A549 (cell line): ENCODE results near the gene GRK3. TPM values are rescaled to one million over a fixed set of nuclear protein-coding genes. Genes with fewer than 3 reads are reported as not detected.
"Not testable (repeated sequence)": the region's sequence is repeated elsewhere in the genome, so short reads cannot be mapped to it uniquely, and the experiment has no call there.

Source experiments
- ATAC-seq, 2 experiments: fragments of 200-7000 bp in 1 of 2; fragments of >200 bp in 1 of 2; cut with Nextera tagmentation in 1 of 2; cut with Tn5 transposase in 1 of 2; 3 replicates each; pipeline versions ENCODE4 v1.8.0 to v1.9.1; 2018 to 2020; ENCODE audit warnings: mild to moderate bottlenecking in 1 of 2, moderate library complexity in 1 of 2
- CTCF ChIA-PET: fragments of 300-600 bp; sonication (Branson Sonifier 250); formaldehyde crosslinking; extraction: SDS; loops from one replicate; lab custom pipeline; 2021; ENCODE audit warnings: antibody characterized with exemption, inconsistent platforms; lab: Yijun Ruan, JAX
- POLR2A ChIA-PET: fragments of 350-600 bp; formaldehyde crosslinking; extraction: SDS; loops from one replicate; lab custom pipeline; 2021; ENCODE audit warnings: antibody characterized with exemption, inconsistent platforms; lab: Yijun Ruan, JAX
- DNase-seq, 2 experiments: peaks; one replicate each; pipeline versions ENCODE4 v3.0.0 to v3.0.0-alpha.2; 2011 to 2016; ENCODE audit warnings: low read depth in 1 of 2, low spot score in 1 of 2
- FAIRE-seq: peaks from 2 replicates; lab custom pipeline; 2011; peaks lifted over from hg19 to GRCh38; lab: Jason Lieb, UNC
- H3K27ac ChIP-seq, 2 experiments: fragments of >200 bp; sonication (Bioruptor Twin); formaldehyde crosslinking; 3 replicates each; pipeline ENCODE4 v1.5.1; 2016 to 2017
- H3K4me1 ChIP-seq: fragments of >200 bp; sonication (Bioruptor Twin); formaldehyde crosslinking; 3 replicates; pipeline ENCODE4 v1.6.1; 2016
- H3K4me2 ChIP-seq: fragments of >200 bp; sonication (Bioruptor Twin); formaldehyde crosslinking; 3 replicates; pipeline ENCODE4 v1.6.1; 2016
- H3K4me3 ChIP-seq: fragments of >200 bp; sonication (Bioruptor Twin); formaldehyde crosslinking; 3 replicates; pipeline ENCODE4 v1.5.1; 2016
- H3K9me3 ChIP-seq: fragments of >200 bp; sonication (Bioruptor Twin); formaldehyde crosslinking; 3 replicates; pipeline ENCODE4 v1.6.1; 2016
- CBX2 ChIP-seq: fragments of 200-600 bp; sonication (generic); IDR thresholded peaks from 2 replicates; pipeline ENCODE4 v1.6.1; 2016; ENCODE audit warnings: low read depth, mild to moderate bottlenecking, borderline replicate concordance
- CEBPB ChIP-seq, 2 experiments: fragments of >200 bp in 1 of 2; sonication (Bioruptor Twin) in 1 of 2; formaldehyde crosslinking in 1 of 2; IDR thresholded peaks; 2 replicates each; pipeline ENCODE4 v1.6.1; 2012 to 2016
- CHD4 ChIP-seq: fragments of 200-600 bp; sonication (generic); IDR thresholded peaks from 2 replicates; pipeline ENCODE4 v1.6.1; 2016; ENCODE audit warnings: antibody characterized with exemption, mild to moderate bottlenecking, borderline replicate concordance
- EHF ChIP-seq: fragments of 250-450 bp; sonication (Bioruptor Pico); IDR thresholded peaks from 2 replicates; pipeline ENCODE4 v1.5.0; 2020; ENCODE audit warnings: mild to moderate bottlenecking
- ESRRA ChIP-seq: fragments of 150-350 bp; IDR thresholded peaks from 2 replicates; pipeline ENCODE4 v1.6.1; 2014; ENCODE audit warnings: mild to moderate bottlenecking, low read length, borderline replicate concordance
- FOSB ChIP-seq: fragments of 250-450 bp; sonication (Bioruptor Pico); IDR thresholded peaks from 2 replicates; pipeline ENCODE4 v1.5.0; 2020; ENCODE audit warnings: mild to moderate bottlenecking, moderate library complexity
- FOSL2 ChIP-seq, 2 experiments: fragments of 450-650 bp in 1 of 2; fragments of >200 bp in 1 of 2; sonication (Bioruptor Twin) in 1 of 2; formaldehyde crosslinking; IDR thresholded peaks; 2 replicates each; pipeline versions ENCODE4 v1.5.0 to v1.6.1; 2016 to 2020; ENCODE audit warnings: mild to moderate bottlenecking in 1 of 2, moderate library complexity in 1 of 2
- KDM5A ChIP-seq: fragments of 200-600 bp; sonication (generic); IDR thresholded peaks from 2 replicates; pipeline ENCODE4 v1.6.1; 2016; ENCODE audit warnings: antibody characterized with exemption, mild to moderate bottlenecking
- MAFK ChIP-seq: fragments of 450-650 bp; IDR thresholded peaks from 2 replicates; pipeline ENCODE4 v1.6.1; 2014; ENCODE audit not compliant: partially characterized antibody
- MAZ ChIP-seq: fragments of 150-350 bp; IDR thresholded peaks from 2 replicates; pipeline ENCODE4 v1.6.1; 2014; ENCODE audit warnings: antibody characterized with exemption, low read depth, low read length, borderline replicate concordance
- MYC ChIP-seq: IDR thresholded peaks from 2 replicates; pipeline ENCODE4 v1.6.1; 2012; ENCODE audit warnings: mild to moderate bottlenecking, inconsistent platforms, low read length, improper control_type of control experiment, borderline replicate concordance
- NFE2L2 ChIP-seq: fragments of 150-350 bp; conservative IDR thresholded peaks from 2 replicates; pipeline ENCODE4 v1.6.1; 2014; ENCODE audit warnings: low read length
- NPAS2 ChIP-seq: fragments of 250-450 bp; sonication (Bioruptor Pico); IDR thresholded peaks from 2 replicates; pipeline ENCODE4 v1.8.0; 2022; ENCODE audit warnings: mild to moderate bottlenecking, moderate library complexity, borderline replicate concordance
- RAD21 ChIP-seq, 2 experiments: fragments of >200 bp in 1 of 2; sonication (Bioruptor Twin) in 1 of 2; formaldehyde crosslinking in 1 of 2; IDR thresholded peaks in 1 of 2; conservative IDR thresholded peaks in 1 of 2; 2 replicates in 1 of 2; 3 replicates in 1 of 2; pipeline ENCODE4 v1.6.1; 2012 to 2018; ENCODE audit warnings: inconsistent platforms in 1 of 2
- RNF2 ChIP-seq: fragments of 200-600 bp; sonication (generic); IDR thresholded peaks from 2 replicates; pipeline ENCODE4 v1.6.1; 2016; ENCODE audit warnings: low read depth, mild to moderate bottlenecking, antibody characterized with exemption, moderate library complexity, borderline replicate concordance
- SMC3 ChIP-seq: fragments of >200 bp; sonication (Bioruptor Twin); formaldehyde crosslinking; IDR thresholded peaks from 3 replicates; pipeline ENCODE4 v1.6.1; 2018; ENCODE audit warnings: inconsistent platforms
- SREBF2 ChIP-seq: fragments of 450-650 bp; IDR thresholded peaks from 2 replicates; pipeline ENCODE4 v1.6.1; 2014; ENCODE audit warnings: mild to moderate bottlenecking, moderate library complexity
- TFCP2L1 ChIP-seq: fragments of 250-450 bp; sonication (Bioruptor Pico); IDR thresholded peaks from 2 replicates; pipeline ENCODE4 v1.5.0; 2021; ENCODE audit warnings: mild to moderate bottlenecking
- ZNF302 ChIP-seq: fragments of 250-450 bp; sonication (Bioruptor Pico); IDR thresholded peaks from 2 replicates; pipeline ENCODE4 v1.9.0; 2021; ENCODE audit warnings: inconsistent platforms, mild to moderate bottlenecking, moderate library complexity
- WGBS: methylation state at CpG from one replicate; pipeline ENCODE4 v1.1.6; 2017; ENCODE audit errors: missing lambda C conversion rate; 5-methylcytosine and 5-hydroxymethylcytosine counted together
- polyA plus RNA-seq, 4 experiments: library from polyadenylated mRNA; depleted of rRNA in 3 of 4; stranded (reverse); fragments of >200 nt; fragmentation: RNase III in 1 of 4; extraction: RNeasy Plus Mini Kit Qiagen cat#74134 plus additional on column Dnase treatment in 1 of 4; gene quantifications; 2 replicates in 3 of 4; 3 replicates in 1 of 4; pipeline ENCODE4 v1.2.3, GENCODE V29; 2011 to 2017
- TF ChIP-seq, protein P1 (sequence below): fragments of 250-450 bp; sonication (Bioruptor Pico); IDR thresholded peaks from 2 replicates; pipeline ENCODE4 v1.5.0; 2020; ENCODE audit warnings: low read depth, mild to moderate bottlenecking, moderate library complexity
- TF ChIP-seq, protein P2 (sequence below): IDR thresholded peaks from 2 replicates; pipeline ENCODE4 v1.6.1; 2012
- TF ChIP-seq, protein P3 (sequence below): fragments of >200 bp; sonication (Bioruptor Twin); formaldehyde crosslinking; IDR thresholded peaks from 3 replicates; pipeline ENCODE4 v1.5.1; 2016
- TF ChIP-seq, protein P4 (sequence below): fragments of 250-450 bp; sonication (Bioruptor Pico); IDR thresholded peaks from 2 replicates; pipeline ENCODE4 v1.5.0; 2021; ENCODE audit warnings: mild to moderate bottlenecking, moderate library complexity, borderline replicate concordance

GRK3 gene
- polyA plus RNA-seq, 2 of the 4 experiments (the other 2 are of a cell fraction): 3.9 to 6.5 TPM

DNA sequence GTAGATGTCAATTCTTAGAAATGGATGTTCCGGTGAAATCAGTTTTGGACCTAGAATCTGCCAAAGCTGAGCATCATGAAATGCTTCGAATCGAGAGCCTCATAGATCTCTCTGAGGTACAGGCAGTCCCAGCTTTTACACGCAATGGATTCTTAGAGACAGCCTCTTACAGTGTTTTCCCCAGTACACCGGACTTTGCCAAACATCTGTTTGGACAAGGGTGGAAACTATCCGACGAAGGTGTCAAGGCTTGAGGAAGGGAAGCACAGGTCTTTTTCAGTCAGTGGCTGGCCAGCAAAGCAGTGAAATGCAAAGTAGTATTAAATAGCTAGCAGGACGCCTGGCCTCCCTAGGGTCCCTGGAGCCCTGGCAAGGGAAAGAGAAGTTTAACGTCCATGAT is 4.9 kb downstream of the GRK3 start (continued):
- TF ChIP-seq MAZ (no peak), RAD21 (conservative IDR thresholded peaks at IDR 0.05 in 1 of 2, IDR thresholded peaks at IDR 0.05 in 1 of 2) (no peak), EHF (CRISPR knock-in tag) (no peak)
- TF ChIP-seq, protein P1, sequence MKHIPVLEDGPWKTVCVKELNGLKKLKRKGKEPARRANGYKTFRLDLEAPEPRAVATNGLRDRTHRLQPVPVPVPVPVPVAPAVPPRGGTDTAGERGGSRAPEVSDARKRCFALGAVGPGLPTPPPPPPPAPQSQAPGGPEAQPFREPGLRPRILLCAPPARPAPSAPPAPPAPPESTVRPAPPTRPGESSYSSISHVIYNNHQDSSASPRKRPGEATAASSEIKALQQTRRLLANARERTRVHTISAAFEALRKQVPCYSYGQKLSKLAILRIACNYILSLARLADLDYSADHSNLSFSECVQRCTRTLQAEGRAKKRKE (CRISPR knock-in tag): no peak

DNA sequence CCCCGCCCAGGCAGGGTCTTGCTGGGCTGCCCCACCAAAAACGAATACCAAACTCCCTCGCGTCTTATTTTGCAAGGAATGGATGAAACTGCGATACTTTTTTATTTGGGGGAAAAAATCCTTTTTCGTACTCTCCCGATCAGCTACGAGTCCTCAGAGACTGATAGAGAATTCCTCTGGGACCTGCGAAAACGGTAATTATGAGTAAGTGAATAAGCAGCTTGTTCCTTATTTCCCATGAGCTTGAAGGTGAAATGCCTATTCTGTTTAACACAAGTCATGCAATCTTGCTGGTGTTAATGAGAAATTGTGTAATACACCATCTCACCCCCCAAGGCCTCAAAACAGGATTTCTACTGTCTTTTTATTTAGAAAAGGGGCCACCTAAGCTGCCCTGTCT is 5.5 kb downstream of the GRK3 start:
- no peak for ATAC-seq
- H3K9me3 ChIP-seq: no peaks in the 10 kb centered on the region
- TF ChIP-seq ESRRA (no peak), RNF2 (no peak), ZNF302 (CRISPR knock-in tag) (no peak), SMC3 (no peak), CEBPB (IDR thresholded peaks at IDR 0.05) (no peak), MAZ (no peak)
- H3K4me2 ChIP-seq: no peak overlapping the region
- H3K27ac ChIP-seq: no peak overlapping the region
- H3K4me1 ChIP-seq: peaks cover 9% of the 10 kb centered on the region; the same call in 2 of the 3 replicates
- CTCF ChIA-PET: interaction anchor here (0.6 kb wide), 1 partner anchor 138 kb away, joined by 3 read pairs; no protein-coding TSS in a partner anchor
- FAIRE-seq: no peak
- DNase-seq: no peak
- POLR2A ChIA-PET: no interaction called here
- 91% methylated on average over 10 of the region's 10 CpGs for WGBS
- H3K4me3 ChIP-seq: no peak overlapping the region

DNA sequence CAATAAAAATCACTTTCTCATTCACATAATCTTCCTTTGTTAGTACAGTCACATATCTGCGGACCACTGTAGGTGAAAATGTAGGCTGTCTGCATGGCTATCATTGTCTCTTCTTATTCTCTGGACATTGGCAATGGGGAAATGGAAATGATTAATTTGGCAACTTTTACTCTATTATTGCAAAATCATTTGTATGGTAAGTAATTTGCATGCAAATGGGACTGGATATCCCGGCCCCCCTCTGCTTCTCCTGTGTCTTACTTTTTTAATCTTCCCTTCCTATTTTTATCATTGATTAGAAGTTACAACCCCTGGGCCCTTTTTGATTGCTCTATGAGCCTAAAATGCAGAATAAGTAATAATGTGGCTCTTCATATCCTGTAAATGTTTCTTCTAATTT is 6.0 kb downstream of the GRK3 start:
- Histone ChIP-seq H3K27ac (no peak overlapping the region), H3K4me2 (no peak overlapping the region), H3K4me1 (peaks cover 9% of the 10 kb centered on the region; the same call in 2 of the 3 replicates), H3K9me3 (no peaks in the 10 kb centered on the region), H3K4me3 (no peak overlapping the region)
- ChIA-PET CTCF (no interaction called here), POLR2A (no interaction called here)
- DNase-seq (no peak), ATAC-seq (no peak), FAIRE-seq (no peak)
- 64% methylated on average over 2 of the region's 2 CpGs for WGBS
- TF ChIP-seq MYC (no peak), CBX2 (no peak), FOSB (CRISPR knock-in tag) (no peak), SREBF2 (no peak), TFCP2L1 (CRISPR knock-in tag) (no peak), FOSL2 (IDR thresholded peaks at IDR 0.05) (no peak), FOSL2 (CRISPR knock-in tag; IDR thresholded peaks at IDR 0.05) (no peak), MAFK (no peak), NPAS2 (CRISPR knock-in tag) (no peak), NFE2L2 (no peak), ZNF302 (CRISPR knock-in tag) (no peak), CHD4 (no peak), KDM5A (no peak)
- TF ChIP-seq, protein P2, sequence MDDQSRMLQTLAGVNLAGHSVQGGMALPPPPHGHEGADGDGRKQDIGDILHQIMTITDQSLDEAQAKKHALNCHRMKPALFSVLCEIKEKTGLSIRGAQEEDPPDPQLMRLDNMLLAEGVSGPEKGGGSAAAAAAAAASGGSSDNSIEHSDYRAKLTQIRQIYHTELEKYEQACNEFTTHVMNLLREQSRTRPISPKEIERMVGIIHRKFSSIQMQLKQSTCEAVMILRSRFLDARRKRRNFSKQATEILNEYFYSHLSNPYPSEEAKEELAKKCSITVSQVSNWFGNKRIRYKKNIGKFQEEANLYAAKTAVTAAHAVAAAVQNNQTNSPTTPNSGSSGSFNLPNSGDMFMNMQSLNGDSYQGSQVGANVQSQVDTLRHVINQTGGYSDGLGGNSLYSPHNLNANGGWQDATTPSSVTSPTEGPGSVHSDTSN: no peak
- TF ChIP-seq, protein P3, sequence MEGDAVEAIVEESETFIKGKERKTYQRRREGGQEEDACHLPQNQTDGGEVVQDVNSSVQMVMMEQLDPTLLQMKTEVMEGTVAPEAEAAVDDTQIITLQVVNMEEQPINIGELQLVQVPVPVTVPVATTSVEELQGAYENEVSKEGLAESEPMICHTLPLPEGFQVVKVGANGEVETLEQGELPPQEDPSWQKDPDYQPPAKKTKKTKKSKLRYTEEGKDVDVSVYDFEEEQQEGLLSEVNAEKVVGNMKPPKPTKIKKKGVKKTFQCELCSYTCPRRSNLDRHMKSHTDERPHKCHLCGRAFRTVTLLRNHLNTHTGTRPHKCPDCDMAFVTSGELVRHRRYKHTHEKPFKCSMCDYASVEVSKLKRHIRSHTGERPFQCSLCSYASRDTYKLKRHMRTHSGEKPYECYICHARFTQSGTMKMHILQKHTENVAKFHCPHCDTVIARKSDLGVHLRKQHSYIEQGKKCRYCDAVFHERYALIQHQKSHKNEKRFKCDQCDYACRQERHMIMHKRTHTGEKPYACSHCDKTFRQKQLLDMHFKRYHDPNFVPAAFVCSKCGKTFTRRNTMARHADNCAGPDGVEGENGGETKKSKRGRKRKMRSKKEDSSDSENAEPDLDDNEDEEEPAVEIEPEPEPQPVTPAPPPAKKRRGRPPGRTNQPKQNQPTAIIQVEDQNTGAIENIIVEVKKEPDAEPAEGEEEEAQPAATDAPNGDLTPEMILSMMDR: no peak
- TF ChIP-seq, protein P4, sequence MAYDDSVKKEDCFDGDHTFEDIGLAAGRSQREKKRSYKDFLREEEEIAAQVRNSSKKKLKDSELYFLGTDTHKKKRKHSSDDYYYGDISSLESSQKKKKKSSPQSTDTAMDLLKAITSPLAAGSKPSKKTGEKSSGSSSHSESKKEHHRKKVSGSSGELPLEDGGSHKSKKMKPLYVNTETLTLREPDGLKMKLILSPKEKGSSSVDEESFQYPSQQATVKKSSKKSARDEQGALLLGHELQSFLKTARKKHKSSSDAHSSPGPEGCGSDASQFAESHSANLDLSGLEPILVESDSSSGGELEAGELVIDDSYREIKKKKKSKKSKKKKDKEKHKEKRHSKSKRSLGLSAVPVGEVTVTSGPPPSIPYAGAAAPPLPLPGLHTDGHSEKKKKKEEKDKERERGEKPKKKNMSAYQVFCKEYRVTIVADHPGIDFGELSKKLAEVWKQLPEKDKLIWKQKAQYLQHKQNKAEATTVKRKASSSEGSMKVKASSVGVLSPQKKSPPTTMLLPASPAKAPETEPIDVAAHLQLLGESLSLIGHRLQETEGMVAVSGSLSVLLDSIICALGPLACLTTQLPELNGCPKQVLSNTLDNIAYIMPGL (CRISPR knock-in tag): no peak

DNA sequence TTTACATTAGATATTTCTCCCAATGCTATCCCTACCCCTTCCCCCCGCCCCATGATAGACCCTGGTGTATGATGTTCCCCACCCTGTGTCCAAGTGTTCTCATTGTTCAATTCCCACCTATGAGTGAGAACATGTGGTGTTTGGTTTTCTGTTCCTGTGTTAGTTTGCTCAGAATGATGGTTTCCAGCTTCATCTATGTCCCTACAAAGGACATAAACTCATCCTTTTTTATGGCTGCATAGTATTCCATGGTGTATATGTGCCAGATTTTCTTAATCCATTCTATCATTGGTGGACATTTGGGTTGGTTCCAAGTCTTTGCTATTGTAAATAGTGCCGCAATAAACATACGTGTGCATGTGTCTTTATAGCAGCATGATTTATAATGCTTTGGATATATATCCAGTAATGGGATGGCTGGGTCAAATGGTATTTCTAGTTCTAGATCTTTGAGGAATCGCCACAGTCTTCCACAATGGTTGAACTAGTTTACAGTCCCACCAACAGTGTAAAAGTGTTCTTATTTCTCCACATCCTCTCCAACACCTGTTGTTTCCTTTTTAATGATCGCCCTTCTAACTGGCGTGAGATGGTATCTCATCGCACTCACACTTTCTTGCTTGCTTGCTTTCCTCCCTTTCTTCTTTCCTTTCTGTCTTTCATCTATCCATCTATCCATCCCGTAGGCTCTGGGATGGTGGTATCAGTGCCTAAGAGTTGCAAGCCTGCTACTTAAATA is 7.7 kb downstream of the GRK3 start:
- H3K27ac ChIP-seq, H3K4me2 ChIP-seq, H3K4me3 ChIP-seq, FAIRE-seq, H3K9me3 ChIP-seq, POLR2A ChIA-PET, ATAC-seq, DNase-seq, H3K4me1 ChIP-seq: not testable (repeated sequence)
- CTCF ChIA-PET: interaction anchor here (1.0 to 1.7 kb wide), 2 partner anchors 8 to 200 kb away, joined by 3 to 9 read pairs; partner anchors contain the start of gene GRK3
- 88% methylated on average over 7 of the region's 8 CpGs for WGBS
